ENCODE measurements around the gene CCDC157. TPM values are rescaled to one million over a fixed set of nuclear protein-coding genes. Genes with fewer than 3 reads are reported as not detected.

The CCDC157 gene
- total and polyA plus RNA-seq, 2 donors, result 2.1 to 3.2 TPM

DNA sequence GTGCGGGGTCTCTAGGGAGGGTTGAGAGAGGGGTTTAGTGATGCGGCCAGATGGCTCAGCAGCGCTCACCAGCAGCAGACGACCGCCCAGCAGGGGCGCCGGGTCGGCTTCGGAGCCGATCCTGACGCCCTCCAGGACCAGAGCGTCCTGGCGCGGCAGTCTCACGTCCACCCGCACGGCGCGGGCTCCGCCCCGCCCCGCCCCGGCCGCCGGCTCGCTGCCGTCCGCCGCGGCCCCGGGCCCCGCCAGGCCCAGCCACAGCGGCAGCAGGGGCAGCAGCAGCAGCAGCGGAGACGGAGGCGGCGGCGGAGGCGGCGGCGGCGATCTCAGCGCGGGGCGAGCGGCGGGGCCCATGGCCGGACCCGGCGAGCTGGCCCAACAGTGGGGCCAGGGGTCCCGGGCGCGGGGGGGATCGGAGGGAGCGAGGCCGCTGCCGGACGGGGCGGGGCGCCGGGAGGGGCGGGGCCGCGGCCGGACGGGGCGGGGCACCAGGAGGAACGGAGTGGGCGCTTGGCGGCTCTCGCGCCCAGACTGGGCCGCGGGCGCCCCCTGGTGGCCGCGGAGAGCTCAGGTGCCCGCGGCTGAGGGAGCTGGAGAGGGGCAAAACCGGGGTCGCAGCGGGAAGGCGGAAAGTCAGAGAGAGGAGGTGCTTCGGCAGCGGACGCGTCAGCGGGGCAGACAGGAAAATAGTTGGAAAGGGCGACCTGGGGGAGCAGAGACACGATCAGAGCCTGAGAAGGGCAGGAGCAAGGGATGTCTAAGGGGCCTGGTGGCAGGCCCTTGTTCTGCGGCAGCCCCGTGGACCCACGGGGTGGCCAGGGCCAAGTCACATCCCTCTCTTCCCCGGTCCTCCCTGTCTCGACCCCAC lies 30.4 kb downstream of the CCDC157 start, which contains the start of gene RNF215:
RNF215 (minus strand) TSS at position 452 of the 868 bp plus-strand sequence; CDS start at position 354, 98 bp downstream.
- H3K27me3 ChIP-seq (ENCODE audit: control insufficient read depth in 2 of 2, insufficient read depth in 1 of 2, low read length in 1 of 2), result peaks cover 3 to 5% of the 10 kb centered on the region in 2 donors
- WGBS, result 2% methylated on average over 95 of the region's 95 CpGs
- DNase-seq (ENCODE audit: low read depth in 6 of 9, low spot score in 9 of 9), result peak in 7 of 9 donors; percentile 62 to 88 (median 75)
- H3K36me3 ChIP-seq (ENCODE audit: control insufficient read depth in 2 of 2, insufficient read depth in 2 of 2, low read length in 1 of 2), result no peaks in the 10 kb centered on the region
- peaks cover 0 to 16% of the 10 kb centered on the region in 2 donors for H3K9me3 ChIP-seq (ENCODE audit: control insufficient read depth in 2 of 2, insufficient read depth in 1 of 2, low read length in 1 of 2)
- H3K27ac ChIP-seq (ENCODE audit: low read depth in 1 of 2, low read length in 1 of 2), result no peak within 1 kb of the TSS
- H3K4me3 ChIP-seq (ENCODE audit: low read length in 2 of 2), result peak within 1 kb of the TSS; percentile 39 to 81
- H3K4me1 ChIP-seq (ENCODE audit: control insufficient read depth in 2 of 2, insufficient read depth in 2 of 2, low read length in 2 of 2), result peaks cover 7 to 38% of the 10 kb centered on the region in 2 donors

DNA sequence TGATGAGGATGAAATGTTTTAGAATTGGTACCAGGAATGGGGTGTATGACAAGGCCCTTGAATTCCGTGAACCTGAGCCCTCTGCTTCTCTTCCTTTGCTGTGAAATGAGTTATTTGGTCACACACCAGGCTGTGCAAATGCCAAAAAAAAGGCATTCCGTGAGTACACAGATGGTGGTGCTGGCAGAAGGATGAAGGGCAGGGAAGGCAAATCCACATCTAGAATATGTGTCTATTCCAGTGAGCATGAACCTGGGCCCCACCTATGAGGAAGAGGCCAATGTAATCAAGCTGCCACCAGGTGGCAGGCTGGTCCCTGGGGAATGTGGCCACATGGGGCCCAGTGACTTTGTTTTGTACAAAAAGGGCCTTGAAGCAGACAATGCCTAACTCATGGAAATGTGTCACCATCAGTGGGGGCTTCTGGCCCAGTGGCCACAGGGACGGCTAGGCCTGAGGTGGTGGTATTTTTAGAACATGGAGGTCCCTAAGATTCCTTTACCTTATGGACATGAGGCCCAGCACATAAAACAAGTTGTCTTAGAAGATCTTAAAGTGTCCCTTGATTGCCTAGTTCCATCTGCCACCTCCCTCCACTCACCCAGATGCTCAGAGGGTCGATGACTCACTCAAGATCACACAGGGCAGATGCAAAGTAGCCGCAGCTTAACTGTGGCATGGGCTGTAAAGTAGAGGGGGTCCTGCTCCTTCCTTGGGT lies 34.3 kb downstream of the CCDC157 start:
- Histone ChIP-seq H3K4me1 (ENCODE audit: control insufficient read depth in 2 of 2, insufficient read depth in 2 of 2, low read length in 2 of 2) (peaks cover 10 to 53% of the 10 kb centered on the region in 2 donors), H3K27me3 (ENCODE audit: control insufficient read depth in 2 of 2, insufficient read depth in 1 of 2, low read length in 1 of 2) (peaks cover 0 to 5% of the 10 kb centered on the region in 2 donors), H3K9me3 (ENCODE audit: control insufficient read depth in 2 of 2, insufficient read depth in 1 of 2, low read length in 1 of 2) (peaks cover 0 to 16% of the 10 kb centered on the region in 2 donors), H3K36me3 (ENCODE audit: control insufficient read depth in 2 of 2, insufficient read depth in 2 of 2, low read length in 1 of 2) (no peaks in the 10 kb centered on the region), H3K27ac (ENCODE audit: low read depth in 1 of 2, low read length in 1 of 2) (no peak overlapping the region), H3K4me3 (ENCODE audit: low read length in 2 of 2) (no peak overlapping the region)
- peak in 8 of 9 donors; percentile 47 to 88 (median 75) for DNase-seq (ENCODE audit: low read depth in 6 of 9, low spot score in 9 of 9)
- 81% methylated on average over 5 of the region's 5 CpGs for WGBS

DNA sequence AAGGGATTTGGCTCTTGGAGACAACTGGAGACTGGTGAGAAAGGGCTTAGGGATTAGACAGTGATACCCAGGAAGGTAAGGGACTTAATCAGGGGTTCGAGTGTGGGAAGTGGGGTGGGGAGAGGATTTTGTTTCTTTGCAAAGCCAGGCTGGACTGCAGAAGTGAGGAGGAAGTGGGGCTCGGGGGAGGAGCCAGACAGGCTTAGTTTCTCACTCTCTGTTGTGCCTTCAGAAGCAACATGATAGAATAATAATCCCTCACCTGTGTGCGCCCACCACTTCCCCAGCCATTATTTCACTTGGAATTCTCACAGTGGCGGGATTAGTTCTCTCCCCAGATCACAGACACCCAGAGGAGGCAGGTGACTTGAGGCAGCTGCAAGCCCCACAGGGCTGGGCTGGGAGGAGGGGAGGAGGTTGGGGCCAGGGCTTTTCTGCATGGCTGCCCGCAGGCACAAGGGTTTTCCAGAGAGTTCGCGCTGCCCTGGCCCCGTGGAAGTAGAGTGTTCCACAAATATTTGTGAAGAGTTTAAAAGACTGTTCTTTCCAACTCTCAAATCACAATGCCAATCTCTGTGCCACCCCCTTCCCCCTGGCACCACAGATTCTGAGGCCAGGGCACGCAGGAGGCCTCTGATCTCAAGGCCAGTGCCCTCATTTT lies 36.0 kb downstream of the CCDC157 start:
- Histone ChIP-seq H3K36me3 (ENCODE audit: control insufficient read depth in 2 of 2, insufficient read depth in 2 of 2, low read length in 1 of 2) (no peaks in the 10 kb centered on the region), H3K27ac (ENCODE audit: low read depth in 1 of 2, low read length in 1 of 2) (no peak overlapping the region), H3K27me3 (ENCODE audit: control insufficient read depth in 2 of 2, insufficient read depth in 1 of 2, low read length in 1 of 2) (peaks cover 0 to 16% of the 10 kb centered on the region in 2 donors), H3K4me3 (ENCODE audit: low read length in 2 of 2) (no peak overlapping the region), H3K9me3 (ENCODE audit: control insufficient read depth in 2 of 2, insufficient read depth in 1 of 2, low read length in 1 of 2) (peaks cover 0 to 16% of the 10 kb centered on the region in 2 donors), H3K4me1 (ENCODE audit: control insufficient read depth in 2 of 2, insufficient read depth in 2 of 2, low read length in 2 of 2) (peaks cover 19 to 56% of the 10 kb centered on the region in 2 donors)
- 66% methylated on average over 9 of the region's 9 CpGs for WGBS
- DNase-seq (ENCODE audit: low read depth in 6 of 9, low spot score in 9 of 9), result peak in 1 of 9 donors; percentile 64

- H3K4me1 ChIP-seq (ENCODE audit: control insufficient read depth in 2 of 2, insufficient read depth in 2 of 2, low read length in 2 of 2), result peaks cover 25 to 61% of the 10 kb centered on the region in 2 donors
- WGBS, result 89% methylated on average over 7 of the region's 7 CpGs
- no peaks in the 10 kb centered on the region for H3K36me3 ChIP-seq (ENCODE audit: control insufficient read depth in 2 of 2, insufficient read depth in 2 of 2, low read length in 1 of 2)
- DNase-seq (ENCODE audit: low read depth in 6 of 9, low spot score in 9 of 9), result no peak
- peaks cover 0 to 16% of the 10 kb centered on the region in 2 donors for H3K9me3 ChIP-seq (ENCODE audit: control insufficient read depth in 2 of 2, insufficient read depth in 1 of 2, low read length in 1 of 2)
- H3K27ac ChIP-seq (ENCODE audit: low read depth in 1 of 2, low read length in 1 of 2), result no peak overlapping the region
- peaks cover 0 to 21% of the 10 kb centered on the region in 2 donors for H3K27me3 ChIP-seq (ENCODE audit: control insufficient read depth in 2 of 2, insufficient read depth in 1 of 2, low read length in 1 of 2)
- no peak overlapping the region for H3K4me3 ChIP-seq (ENCODE audit: low read length in 2 of 2)
Measured at GRCh38 chr22:30393322-30393680, 36.5 kb downstream of the CCDC157 start.

- Histone ChIP-seq H3K27ac (ENCODE audit: low read depth in 1 of 2, low read length in 1 of 2) (no peak overlapping the region), H3K27me3 (ENCODE audit: control insufficient read depth in 2 of 2, insufficient read depth in 1 of 2, low read length in 1 of 2) (peaks cover 0 to 21% of the 10 kb centered on the region in 2 donors), H3K36me3 (ENCODE audit: control insufficient read depth in 2 of 2, insufficient read depth in 2 of 2, low read length in 1 of 2) (no peaks in the 10 kb centered on the region), H3K9me3 (ENCODE audit: control insufficient read depth in 2 of 2, insufficient read depth in 1 of 2, low read length in 1 of 2) (peaks cover 0 to 16% of the 10 kb centered on the region in 2 donors), H3K4me1 (ENCODE audit: control insufficient read depth in 2 of 2, insufficient read depth in 2 of 2, low read length in 2 of 2) (peaks cover 30 to 66% of the 10 kb centered on the region in 2 donors), H3K4me3 (ENCODE audit: low read length in 2 of 2) (no peak overlapping the region)
- 98% methylated on average over 3 of the region's 3 CpGs for WGBS
- no peak for DNase-seq (ENCODE audit: low read depth in 6 of 9, low spot score in 9 of 9)
Measured at GRCh38 chr22:30393885-30394284, 37.1 kb downstream of the CCDC157 start.

- peak within 1 kb of the TSS; percentile 54 to 66 for H3K4me3 ChIP-seq (ENCODE audit: low read length in 2 of 2)
- peak in 1 of 9 donors; percentile 67 for DNase-seq (ENCODE audit: low read depth in 6 of 9, low spot score in 9 of 9)
- WGBS, result 2% methylated on average over 56 of the region's 56 CpGs
- no peaks in the 10 kb centered on the region for H3K9me3 ChIP-seq (ENCODE audit: control insufficient read depth in 2 of 2, insufficient read depth in 1 of 2, low read length in 1 of 2)
- H3K27ac ChIP-seq (ENCODE audit: low read depth in 1 of 2, low read length in 1 of 2), result no peak within 1 kb of the TSS
- peaks cover 32 to 72% of the 10 kb centered on the region in 2 donors for H3K4me1 ChIP-seq (ENCODE audit: control insufficient read depth in 2 of 2, insufficient read depth in 2 of 2, low read length in 2 of 2)
- H3K36me3 ChIP-seq (ENCODE audit: control insufficient read depth in 2 of 2, insufficient read depth in 2 of 2, low read length in 1 of 2), result peaks cover 0 to 3% of the 10 kb centered on the region in 2 donors
- peaks cover 0 to 21% of the 10 kb centered on the region in 2 donors for H3K27me3 ChIP-seq (ENCODE audit: control insufficient read depth in 2 of 2, insufficient read depth in 1 of 2, low read length in 1 of 2)
Measured at GRCh38 chr22:30396871-30397655, 40.3 kb downstream of the CCDC157 start, which contains the start of gene SEC14L2. TSS of gene SEC14L2 (plus strand) at chr22:30397018. CDS start at chr22:30397117, 99 bp downstream.

DNA sequence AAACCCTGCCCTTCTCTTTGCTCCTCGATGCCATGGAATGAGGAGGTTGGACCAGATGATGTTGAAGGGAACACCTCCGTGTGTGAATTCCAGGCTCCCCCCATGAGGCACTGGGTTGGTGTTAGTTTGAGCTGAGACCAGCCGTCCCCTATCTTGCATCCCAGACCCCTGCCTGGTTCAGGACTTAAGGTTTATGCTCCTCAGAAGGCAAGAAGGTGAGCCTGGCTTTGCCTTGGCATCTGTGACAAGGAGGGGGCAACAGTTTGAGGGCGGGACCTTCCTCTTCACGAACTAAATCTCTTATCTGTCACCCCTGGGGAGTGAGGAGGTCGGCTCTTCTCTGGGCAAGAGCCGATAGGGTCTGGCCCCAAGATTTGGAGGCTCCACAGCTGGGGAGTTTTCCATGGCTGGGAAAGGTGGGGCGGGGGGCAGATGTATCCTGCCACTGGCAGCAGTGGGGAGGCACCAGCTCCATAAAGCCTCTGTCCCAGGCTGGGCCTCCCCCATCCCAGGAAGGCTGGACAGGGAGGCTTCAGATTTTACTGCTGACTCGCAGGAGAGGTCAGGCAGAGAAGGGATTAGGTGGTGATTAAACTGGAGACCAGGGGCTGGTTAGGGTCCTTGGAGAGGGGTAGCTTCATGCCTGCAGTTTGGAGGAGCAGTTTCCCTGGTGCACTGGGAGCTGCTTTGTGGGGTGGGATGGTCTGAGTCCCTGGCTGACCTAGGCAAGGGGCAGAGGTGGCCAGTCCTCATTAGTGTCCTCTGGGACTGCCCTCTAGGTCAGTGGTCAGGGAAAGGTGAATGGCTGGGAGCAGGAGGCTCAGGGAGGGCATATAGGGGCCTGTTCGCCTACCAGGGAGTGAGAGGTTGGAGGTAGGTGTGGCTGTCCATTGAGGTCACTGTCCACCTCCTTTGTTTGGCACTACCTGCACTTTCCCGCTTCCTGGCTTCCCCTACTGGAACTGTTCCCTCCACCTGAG lies 41.1 kb downstream of the CCDC157 start:
- H3K4me1 ChIP-seq (ENCODE audit: control insufficient read depth in 2 of 2, insufficient read depth in 2 of 2, low read length in 2 of 2), result peaks cover 27 to 63% of the 10 kb centered on the region in 2 donors
- peaks cover 0 to 3% of the 10 kb centered on the region in 2 donors for H3K36me3 ChIP-seq (ENCODE audit: control insufficient read depth in 2 of 2, insufficient read depth in 2 of 2, low read length in 1 of 2)
- peak overlapping the region; percentile 54 to 66 for H3K4me3 ChIP-seq (ENCODE audit: low read length in 2 of 2)
- DNase-seq (ENCODE audit: low read depth in 6 of 9, low spot score in 9 of 9), result no peak
- H3K9me3 ChIP-seq (ENCODE audit: control insufficient read depth in 2 of 2, insufficient read depth in 1 of 2, low read length in 1 of 2), result no peaks in the 10 kb centered on the region
- H3K27me3 ChIP-seq (ENCODE audit: control insufficient read depth in 2 of 2, insufficient read depth in 1 of 2, low read length in 1 of 2), result peaks cover 0 to 21% of the 10 kb centered on the region in 2 donors
- peak overlapping the region in 1 of 2 donors; percentile 31 for H3K27ac ChIP-seq (ENCODE audit: low read depth in 1 of 2, low read length in 1 of 2)
- WGBS, result 36% methylated on average over 11 of the region's 11 CpGs
